Naive B cell (primary cell): ENCODE results near the gene TNPO3. TPM values are rescaled to one million over a fixed set of nuclear protein-coding genes. Genes with fewer than 3 reads are reported as not detected.

Experiments
- ATAC-seq, 2 donors: fragments of 150-1000 bp; cut with Tn5 transposase; 2 replicates each; pipeline ENCODE4 v1.10.0; 2021; ENCODE audit warnings: low read depth in 2 of 2, mild to moderate bottlenecking in 2 of 2, moderate library complexity in 2 of 2
- DNase-seq: peaks from one replicate; pipeline ENCODE4 v3.0.0; 2022
- H3K27ac Mint-ChIP-seq, 6 donors: one replicate each; pipeline ENCODE4 v1.8.0; 2020 to 2022; ENCODE audit warnings: mild to moderate bottlenecking in 6 of 6, mixed read lengths in 6 of 6, moderate library complexity in 5 of 6, inconsistent platforms in 2 of 6
- H3K27me3 Mint-ChIP-seq, 3 donors: one replicate each; pipeline ENCODE4 v1.8.0; 2021 to 2022; ENCODE audit warnings: mixed read lengths in 3 of 3, mild to moderate bottlenecking in 1 of 3
- H3K36me3 Mint-ChIP-seq, 2 donors: one replicate each; pipeline ENCODE4 v1.8.0; 2020 to 2022; ENCODE audit warnings: mixed read lengths in 2 of 2, inconsistent platforms in 1 of 2, mild to moderate bottlenecking in 1 of 2
- H3K4me1 Mint-ChIP-seq, 3 donors: one replicate each; pipeline ENCODE4 v1.8.0; 2020 to 2022; ENCODE audit warnings: mixed read lengths in 3 of 3, inconsistent platforms in 1 of 3, mild to moderate bottlenecking in 1 of 3, moderate library complexity in 1 of 3
- H3K4me3 Mint-ChIP-seq, 8 donors: one replicate each; pipeline ENCODE4 v1.8.0; 2020 to 2022; ENCODE audit warnings: mild to moderate bottlenecking in 8 of 8, mixed read lengths in 8 of 8, moderate library complexity in 8 of 8, inconsistent platforms in 2 of 8
- H3K9me3 Mint-ChIP-seq, 7 donors: one replicate each; pipeline ENCODE4 v1.8.0; 2020 to 2022; ENCODE audit warnings: mixed read lengths in 7 of 7, mild to moderate bottlenecking in 5 of 7, inconsistent platforms in 2 of 7, moderate library complexity in 1 of 7
- polyA plus RNA-seq, 6 donors: library from polyadenylated mRNA; unstranded; fragments of 300-500 nt; fragmentation: Illumina TruSeq; gene quantifications; one replicate each; pipeline ENCODE4 v1.2.3, GENCODE V29; 2021; ENCODE audit warnings: low read depth in 6 of 6

TNPO3 gene
- polyA plus RNA-seq, 6 donors from 2014 or later, result 28.7 to 38.7 (median 34.1) TPM

DNA sequence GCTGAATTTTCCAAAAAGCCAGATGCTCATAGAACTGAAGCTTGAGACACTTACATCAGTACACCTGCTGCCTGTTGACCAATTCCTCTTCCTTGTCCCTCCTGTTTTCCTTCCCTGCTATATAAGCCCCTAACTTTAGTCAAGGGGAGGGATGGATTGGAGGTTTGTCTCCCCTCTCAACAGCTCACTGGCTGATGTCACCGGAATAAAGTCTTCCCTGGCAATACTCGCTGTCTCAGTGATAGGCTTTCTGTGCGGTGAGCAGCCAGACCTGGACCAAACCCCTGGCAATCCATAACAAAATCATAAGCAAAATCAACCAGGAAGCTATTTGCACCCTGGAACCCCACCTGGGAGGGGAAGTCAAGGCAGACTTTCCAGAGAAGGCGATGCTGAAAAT, 118.1 kb downstream of the TNPO3 start:
- ATAC-seq (no peak), DNase-seq (no peak)
- H3K4me3 Mint-ChIP-seq, result peak overlapping the region; percentile 84 to 99 (median 92)
- H3K36me3 Mint-ChIP-seq, result no peaks in the 10 kb centered on the region
- peaks cover 57 to 75% (median 62%) of the 10 kb centered on the region in 3 donors for H3K4me1 Mint-ChIP-seq
- H3K27me3 Mint-ChIP-seq, result no peaks in the 10 kb centered on the region
- no peaks in the 10 kb centered on the region for H3K9me3 Mint-ChIP-seq
- H3K27ac Mint-ChIP-seq, result peak overlapping the region in 5 of 6 donors; percentile 64 to 99 (median 96)

- H3K27me3 Mint-ChIP-seq, result no peaks in the 10 kb centered on the region
- H3K9me3 Mint-ChIP-seq, result no peaks in the 10 kb centered on the region
- H3K4me1 Mint-ChIP-seq, result peaks cover 44 to 61% (median 48%) of the 10 kb centered on the region in 3 donors
- peak overlapping the region; percentile 47 to 82 (median 67) for H3K4me3 Mint-ChIP-seq
- H3K36me3 Mint-ChIP-seq, result no peaks in the 10 kb centered on the region
- peak overlapping the region in 4 of 6 donors; percentile 38 to 94 (median 80) for H3K27ac Mint-ChIP-seq
- no peak for ATAC-seq
- no peak for DNase-seq
These were observed 119.6 kb downstream of the TNPO3 start for GRCh38 chr7:128935342-128935730.

- H3K9me3 Mint-ChIP-seq, result no peaks in the 10 kb centered on the region
- peak; percentile 51 to 58 for ATAC-seq
- H3K27me3 Mint-ChIP-seq, result no peaks in the 10 kb centered on the region
- peak overlapping the region in 5 of 6 donors; percentile 38 to 94 (median 86) for H3K27ac Mint-ChIP-seq
- H3K36me3 Mint-ChIP-seq, result no peaks in the 10 kb centered on the region
- H3K4me3 Mint-ChIP-seq, result peak overlapping the region; percentile 47 to 82 (median 72)
- H3K4me1 Mint-ChIP-seq, result peaks cover 38 to 54% (median 41%) of the 10 kb centered on the region in 3 donors
- peak; percentile 57 for DNase-seq
These were observed 120.3 kb downstream of the TNPO3 start for GRCh38 chr7:128934361-128935341.

DNA sequence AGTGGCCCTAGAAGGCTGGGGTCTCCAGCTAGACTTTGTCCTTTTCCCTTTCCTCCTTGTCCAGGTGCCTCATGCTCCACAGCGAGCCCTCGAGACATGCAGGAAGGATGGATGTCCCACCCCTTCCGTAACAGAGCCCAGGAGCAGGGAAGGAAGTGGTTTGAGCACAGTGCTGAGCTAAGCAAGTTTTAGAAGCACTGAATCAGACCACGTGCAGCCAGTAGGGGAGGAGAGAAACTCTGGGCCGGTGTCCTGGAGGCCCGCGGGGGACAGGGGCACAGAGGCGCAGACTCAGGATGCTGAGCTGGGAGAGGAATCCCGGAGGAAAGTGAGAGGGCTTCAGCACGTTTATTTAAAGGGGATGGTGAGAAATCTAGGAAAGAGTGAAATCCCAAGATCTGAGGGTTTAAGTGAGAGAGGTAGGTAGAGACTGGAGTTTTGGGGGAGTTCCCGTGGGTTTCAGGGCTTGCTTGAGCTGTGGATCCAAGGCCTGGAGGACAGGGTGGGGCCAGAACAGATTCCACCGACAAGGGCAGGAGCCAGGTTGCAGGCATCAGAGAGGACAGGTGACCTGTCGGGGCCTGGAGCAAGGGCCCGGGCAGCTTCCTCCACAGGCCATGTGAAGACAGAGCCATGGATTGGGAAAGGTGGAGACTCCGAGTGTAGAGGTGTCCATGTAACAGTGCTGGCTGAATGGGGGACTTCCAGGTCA, 121.6 kb downstream of the TNPO3 start:
- Mint-ChIP-seq H3K27me3 (no peaks in the 10 kb centered on the region), H3K4me3 (peak overlapping the region; percentile 47 to 90 (median 80)), H3K9me3 (no peaks in the 10 kb centered on the region), H3K4me1 (peaks cover 28 to 42% (median 29%) of the 10 kb centered on the region in 3 donors), H3K27ac (peak overlapping the region; percentile 76 to 97 (median 93)), H3K36me3 (no peaks in the 10 kb centered on the region)
- peak; percentile 39 to 48 for ATAC-seq
- DNase-seq, result no peak

- no peaks in the 10 kb centered on the region for H3K27me3 Mint-ChIP-seq
- peaks cover 28 to 41% (median 31%) of the 10 kb centered on the region in 3 donors for H3K4me1 Mint-ChIP-seq
- no peaks in the 10 kb centered on the region for H3K36me3 Mint-ChIP-seq
- no peaks in the 10 kb centered on the region for H3K9me3 Mint-ChIP-seq
- ATAC-seq (no peak), DNase-seq (no peak)
- H3K27ac Mint-ChIP-seq, result peak overlapping the region in 2 of 6 donors; percentile 76 to 84
- H3K4me3 Mint-ChIP-seq, result peak overlapping the region in 6 of 8 donors; percentile 65 to 87 (median 80)
These were observed 122.1 kb downstream of the TNPO3 start for GRCh38 chr7:128932862-128933179.

DNA sequence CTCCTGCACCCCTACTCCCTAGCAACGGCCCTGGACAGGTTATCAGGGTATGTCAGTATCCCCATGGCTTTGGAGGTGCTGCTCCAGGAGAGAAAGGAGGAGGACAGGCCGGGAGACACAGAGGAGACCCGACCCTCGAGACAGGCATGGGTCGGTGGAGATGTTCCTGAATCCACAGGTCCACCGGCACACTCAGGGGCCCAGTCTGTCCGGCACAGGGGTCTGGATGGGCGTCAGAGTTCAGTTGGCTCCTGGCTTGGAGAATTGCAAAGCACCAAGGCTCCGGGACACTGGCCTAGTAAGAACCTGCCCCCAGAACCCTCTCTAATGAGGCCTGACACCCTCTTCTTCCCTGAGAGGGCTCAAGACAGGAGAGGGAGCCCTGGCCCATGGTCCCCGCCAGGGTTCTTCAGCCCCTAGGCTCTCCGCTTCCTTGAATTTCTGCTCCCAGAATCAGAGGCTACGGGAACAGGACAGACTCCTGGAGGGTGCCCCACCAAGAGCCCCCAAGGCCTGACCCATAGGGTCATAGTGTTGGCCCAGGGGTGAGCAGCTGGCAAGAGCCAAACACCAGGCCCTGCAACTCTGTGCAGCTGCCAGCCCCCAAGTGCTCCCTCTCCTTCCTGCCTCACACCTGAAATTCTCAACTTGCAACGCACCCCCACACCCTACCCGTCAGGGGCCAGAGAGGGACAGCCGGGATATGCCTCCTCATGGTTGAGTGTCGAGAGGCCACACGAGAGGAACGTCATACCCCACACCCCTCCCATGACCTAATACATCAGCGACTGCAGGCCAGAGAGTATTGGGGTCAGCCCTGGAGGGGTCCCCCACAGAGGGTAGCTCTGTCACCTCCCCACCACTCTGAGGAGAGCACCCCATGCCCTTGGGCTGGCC, 122.7 kb downstream of the TNPO3 start:
- DNase-seq, result no peak
- H3K4me1 Mint-ChIP-seq, result peaks cover 25 to 37% (median 29%) of the 10 kb centered on the region in 3 donors
- no peaks in the 10 kb centered on the region for H3K27me3 Mint-ChIP-seq
- no peak overlapping the region for H3K27ac Mint-ChIP-seq
- H3K36me3 Mint-ChIP-seq, result no peaks in the 10 kb centered on the region
- H3K9me3 Mint-ChIP-seq, result no peaks in the 10 kb centered on the region
- peak overlapping the region in 4 of 8 donors; percentile 15 to 87 (median 46) for H3K4me3 Mint-ChIP-seq
- ATAC-seq, result no peak

DNA sequence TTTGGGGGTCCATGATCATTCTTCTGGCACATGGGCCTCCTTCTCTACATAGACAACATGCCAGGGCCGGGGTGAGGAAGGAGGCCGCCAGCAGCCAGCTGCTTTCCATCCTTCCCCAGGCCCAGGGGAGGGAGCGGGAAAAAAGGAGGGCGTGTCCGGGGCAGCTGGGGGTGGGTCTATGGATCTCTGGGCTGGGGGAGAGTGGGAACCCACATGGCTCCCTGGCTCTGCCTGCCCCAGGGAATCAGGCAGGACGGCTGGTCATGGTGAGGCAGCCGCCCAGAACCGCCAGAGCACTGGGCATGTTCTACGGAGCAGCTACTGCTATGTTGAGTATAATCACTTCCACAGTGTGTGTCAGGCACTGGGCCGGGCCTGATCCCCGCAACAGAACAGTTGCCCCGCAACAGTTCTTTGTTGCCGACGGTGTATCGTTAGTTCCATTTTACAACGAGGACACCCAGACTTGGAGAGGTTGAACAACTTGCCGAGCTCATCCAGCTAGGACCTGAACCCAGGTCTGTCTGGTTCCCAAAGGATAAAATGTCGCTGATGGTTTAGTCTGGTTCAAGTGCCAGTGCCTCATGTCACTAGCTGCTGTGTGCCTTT, 123.6 kb downstream of the TNPO3 start:
- H3K36me3 Mint-ChIP-seq, result no peaks in the 10 kb centered on the region
- DNase-seq, result no peak
- H3K4me3 Mint-ChIP-seq, result peak overlapping the region in 1 of 8 donors; percentile 78
- peaks cover 20 to 31% (median 25%) of the 10 kb centered on the region in 3 donors for H3K4me1 Mint-ChIP-seq
- H3K27me3 Mint-ChIP-seq, result no peaks in the 10 kb centered on the region
- H3K9me3 Mint-ChIP-seq, result no peaks in the 10 kb centered on the region
- no peak overlapping the region for H3K27ac Mint-ChIP-seq
- no peak for ATAC-seq

- Mint-ChIP-seq H3K27ac (no peak overlapping the region), H3K4me3 (no peak overlapping the region), H3K9me3 (no peaks in the 10 kb centered on the region), H3K4me1 (peaks cover 9 to 17% (median 15%) of the 10 kb centered on the region in 3 donors), H3K27me3 (no peaks in the 10 kb centered on the region), H3K36me3 (no peaks in the 10 kb centered on the region)
- no peak for DNase-seq
- ATAC-seq, result no peak
These were observed 125.8 kb downstream of the TNPO3 start for GRCh38 chr7:128928882-128929788.

GRCh38 chr7:128928159-128928813, 126.6 kb downstream of the TNPO3 start:
- Mint-ChIP-seq H3K4me3 (no peak overlapping the region), H3K27me3 (no peaks in the 10 kb centered on the region), H3K36me3 (no peaks in the 10 kb centered on the region), H3K4me1 (peaks cover 3 to 13% (median 7%) of the 10 kb centered on the region in 3 donors), H3K27ac (peak overlapping the region in 1 of 6 donors; percentile 41), H3K9me3 (no peaks in the 10 kb centered on the region)
- DNase-seq (no peak), ATAC-seq (no peak)

DNA sequence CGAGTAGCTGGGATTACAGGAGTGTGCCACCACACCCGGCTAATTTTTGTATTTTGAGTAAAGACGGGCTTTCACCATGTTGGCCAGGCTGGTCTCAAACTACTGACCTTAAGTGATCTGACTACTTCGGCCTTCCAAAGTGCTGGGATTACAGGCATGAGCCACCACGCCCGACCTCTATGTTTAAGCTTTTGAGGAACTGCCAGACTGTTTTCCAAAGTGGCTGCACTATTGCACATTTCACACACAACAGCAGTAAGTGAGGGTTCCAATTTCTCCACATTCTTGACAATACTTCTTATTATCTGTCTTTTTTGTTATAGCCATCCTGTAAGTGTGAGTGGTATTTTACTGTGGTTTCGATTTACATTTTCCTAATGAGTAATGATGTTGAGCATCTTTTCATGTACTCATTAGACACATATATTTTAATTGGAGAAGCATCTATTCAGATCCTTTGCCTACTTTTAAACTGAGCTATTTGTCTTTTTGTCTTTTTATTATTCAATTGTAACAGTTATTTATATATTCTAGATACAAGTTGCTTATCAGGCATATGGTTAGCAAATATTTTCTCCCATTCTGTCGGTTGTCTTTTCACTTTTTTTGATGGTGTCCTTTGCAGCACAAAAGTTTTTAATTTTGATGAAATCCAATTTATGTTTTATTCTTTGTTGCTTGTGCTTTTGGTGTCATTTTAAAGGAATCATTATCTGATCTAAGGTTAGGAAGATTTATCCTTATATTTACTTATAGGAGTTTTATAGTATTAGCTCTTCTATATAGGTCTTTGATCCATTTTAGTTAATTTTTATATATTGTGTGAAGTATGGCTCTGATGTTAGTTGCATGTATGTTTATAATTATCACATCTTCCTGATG, 130.0 kb downstream of the TNPO3 start:
- Mint-ChIP-seq H3K4me3 (no peak overlapping the region), H3K27me3 (peaks cover 9 to 20% (median 18%) of the 10 kb centered on the region in 3 donors), H3K9me3 (no peaks in the 10 kb centered on the region), H3K36me3 (no peaks in the 10 kb centered on the region), H3K27ac (no peak overlapping the region), H3K4me1 (peaks cover 0 to 6% (median 3%) of the 10 kb centered on the region in 3 donors)
- no peak for DNase-seq
- no peak for ATAC-seq

DNA sequence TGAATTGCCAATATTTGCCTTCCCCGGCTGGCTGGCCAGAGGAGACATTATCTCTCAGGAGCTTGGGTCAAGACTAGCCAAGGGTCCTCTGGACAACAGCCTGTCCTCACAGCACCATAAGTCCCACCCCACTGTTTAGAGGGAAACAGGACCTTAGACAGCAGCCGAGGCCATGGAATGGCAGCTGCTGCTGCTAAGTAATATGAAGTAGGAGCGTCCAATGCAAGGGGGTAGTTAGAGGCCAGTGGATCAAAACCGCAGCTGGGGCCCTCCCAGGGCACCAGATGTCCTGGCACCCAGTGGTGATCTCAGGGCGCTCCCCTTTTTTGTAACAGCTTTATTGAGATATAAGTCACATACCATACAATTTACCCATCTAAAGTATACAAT, 131.5 kb downstream of the TNPO3 start:
- H3K4me3 Mint-ChIP-seq, result no peak overlapping the region
- no peaks in the 10 kb centered on the region for H3K9me3 Mint-ChIP-seq
- peaks cover 0 to 6% (median 3%) of the 10 kb centered on the region in 3 donors for H3K4me1 Mint-ChIP-seq
- H3K27me3 Mint-ChIP-seq, result peaks cover 9 to 23% (median 18%) of the 10 kb centered on the region in 3 donors
- H3K36me3 Mint-ChIP-seq, result no peaks in the 10 kb centered on the region
- no peak for DNase-seq
- H3K27ac Mint-ChIP-seq, result no peak overlapping the region
- ATAC-seq, result no peak
